HFF-Myc (cell line): Measurements from ENCODE around the gene PPM1G.
"Not testable (repeated sequence)": the region's sequence is repeated elsewhere in the genome, so short reads cannot be mapped to it uniquely, and the experiment has no call there.

ENCODE experiments used
- DNase-seq: peaks from one replicate; pipeline ENCODE4 v3.0.0-alpha.2; 2011; ENCODE audit warnings: low read depth; ENCODE audit errors: extremely low read depth
- H3K4me3 ChIP-seq: replicated peaks from 2 replicates; pipeline ENCODE4 v1.5.1; 2011; ENCODE audit warnings: low read depth, mild to moderate bottlenecking, control low read depth, low read length
- CTCF ChIP-seq: IDR thresholded peaks from 2 replicates; pipeline ENCODE4 v1.5.1; 2012; ENCODE audit warnings: mild to moderate bottlenecking, low read depth, low read length, control low read depth; ENCODE audit errors: missing control alignments

PPM1G gene

GRCh38 chr2:27362678-27363420 lies 46.5 kb downstream of the PPM1G start:
- no peak overlapping the region for H3K4me3 ChIP-seq
- no peak for TF ChIP-seq CTCF
- DNase-seq: no peak

GRCh38 chr2:27356382-27357181 lies 52.8 kb downstream of the PPM1G start, which contains the start of gene GTF3C2:
TSS of gene GTF3C2 (minus strand) at chr2:27356764. CDS start at chr2:27343554, 13,210 bp downstream.
- DNase-seq: peak; percentile 96
- TF ChIP-seq CTCF: no peak
- H3K4me3 ChIP-seq: peak within 1 kb of the TSS; percentile 84

GRCh38 chr2:27356056-27356381 lies 53.4 kb downstream of the PPM1G start:
- TF ChIP-seq CTCF: no peak
- H3K4me3 ChIP-seq: peak overlapping the region; percentile 84
- DNase-seq: no peak

GRCh38 chr2:27354597-27354927 lies 54.8 kb downstream of the PPM1G start:
- TF ChIP-seq CTCF: no peak
- peak overlapping the region; percentile 8 for H3K4me3 ChIP-seq
- DNase-seq: no peak

- no peak for DNase-seq
- H3K4me3 ChIP-seq: peak overlapping the region; percentile 8; the same call in 1 of the 2 replicates
- no peak for TF ChIP-seq CTCF
Measured at GRCh38 chr2:27353762-27354596, 55.4 kb downstream of the PPM1G start.

GRCh38 chr2:27353386-27353761 lies 56.0 kb downstream of the PPM1G start:
- H3K4me3 ChIP-seq, DNase-seq: not testable (repeated sequence)
